ENCODE data around the gene CD276. TPM values are rescaled to one million over a fixed set of nuclear protein-coding genes. Genes with fewer than 3 reads are reported as not detected.
A peak's percentile ranks its signal among the peaks of the same experiment; 100 is the strongest.

Gene CD276
- total RNA-seq, 1 donor from 2014 or later = 207 TPM

DNA sequence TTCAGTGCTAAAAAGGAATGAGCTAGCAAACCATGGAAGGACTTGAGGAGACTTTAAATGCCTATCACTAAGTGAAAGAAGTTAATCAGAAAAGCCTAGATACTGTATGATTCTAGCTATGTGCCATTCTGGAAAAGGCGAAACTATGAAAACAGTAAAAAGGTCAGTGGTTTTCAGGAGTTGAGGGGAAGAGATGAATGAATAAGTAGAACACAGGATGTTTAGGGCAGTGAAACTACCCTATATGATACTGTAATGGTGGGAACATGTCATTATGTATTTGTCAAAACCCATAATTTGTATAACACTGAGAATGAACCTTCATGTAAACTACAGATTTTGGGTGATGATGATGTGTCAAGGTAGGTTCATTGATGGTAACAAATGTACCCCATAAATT lies 9.6 kb upstream of the CD276 start:
- peaks cover 21% of the 10 kb centered on the region for H3K27me3 Mint-ChIP-seq

DNA sequence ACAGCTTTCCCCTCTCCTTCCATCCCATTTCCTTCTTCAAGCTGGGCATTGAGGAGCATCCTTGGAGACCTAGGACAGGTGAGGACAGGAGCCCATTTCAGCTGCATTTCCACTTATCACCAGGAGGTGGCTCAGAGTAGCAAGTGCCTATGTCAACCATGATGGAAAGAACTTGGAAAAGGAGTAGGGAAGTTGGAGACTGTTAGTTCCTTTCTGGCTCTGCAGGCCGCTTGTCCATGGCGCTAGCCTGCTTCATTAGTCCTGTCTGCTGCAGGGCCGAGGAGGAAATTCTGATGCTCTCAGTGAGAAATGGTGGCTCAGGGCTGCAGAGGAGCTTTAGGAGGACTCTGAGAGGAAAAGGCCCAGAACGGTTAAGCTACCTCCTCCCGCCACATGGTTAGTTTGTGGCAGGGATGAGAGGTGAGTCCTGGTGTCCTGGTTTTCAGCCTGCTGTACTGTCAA lies 7.0 kb upstream of the CD276 start:
- peak; percentile 78 for TF ChIP-seq CTCF (IDR thresholded peaks at IDR 0.05; ENCODE audit: unreplicated experiment)
- no peaks in the 10 kb centered on the region for H3K9me3 Mint-ChIP-seq (ENCODE audit: low read depth)
- DNase-seq (ENCODE audit: low spot score, unreplicated experiment) = peak; percentile 37
- no peak overlapping the region for H3K27ac Mint-ChIP-seq
- no peak overlapping the region for H3K4me3 Mint-ChIP-seq (ENCODE audit: low read depth)
- H3K36me3 Mint-ChIP-seq (ENCODE audit: insufficient read depth) = no peaks in the 10 kb centered on the region
- no peaks in the 10 kb centered on the region for H3K4me1 Mint-ChIP-seq (ENCODE audit: low read depth)
- peaks cover 20% of the 10 kb centered on the region for H3K27me3 Mint-ChIP-seq

More for the DNA sequence above, 9.6 kb upstream of the CD276 start:
- TF ChIP-seq CTCF (IDR thresholded peaks at IDR 0.05; ENCODE audit: unreplicated experiment) = no peak
- DNase-seq (ENCODE audit: low spot score, unreplicated experiment) = no peak
- no peak overlapping the region for H3K4me3 Mint-ChIP-seq (ENCODE audit: low read depth)
- no peaks in the 10 kb centered on the region for H3K36me3 Mint-ChIP-seq (ENCODE audit: insufficient read depth)
- H3K4me1 Mint-ChIP-seq (ENCODE audit: low read depth) = no peaks in the 10 kb centered on the region
- no peak overlapping the region for H3K27ac Mint-ChIP-seq
- H3K9me3 Mint-ChIP-seq (ENCODE audit: low read depth) = no peaks in the 10 kb centered on the region

DNA sequence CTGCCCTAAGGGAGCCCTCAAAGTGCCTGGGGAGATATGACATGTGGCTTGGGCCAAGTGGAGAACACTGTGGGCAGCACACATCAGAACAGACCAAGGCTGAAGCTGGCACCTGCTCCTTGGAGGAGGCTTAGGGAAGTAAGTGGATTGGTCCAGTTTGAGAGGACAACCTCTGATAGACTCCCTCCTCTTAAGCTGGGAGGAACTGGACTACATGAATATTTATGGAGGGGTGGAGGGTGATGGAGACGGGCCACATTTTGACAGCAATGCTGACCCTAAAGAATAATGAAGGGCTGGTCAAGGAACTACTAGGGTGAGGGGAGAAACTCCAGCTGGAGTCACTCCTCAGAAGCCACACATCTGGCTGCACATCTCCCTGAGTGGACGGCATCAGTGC lies 6.5 kb upstream of the CD276 start:
- Mint-ChIP-seq H3K27ac (no peak overlapping the region), H3K4me1 (ENCODE audit: low read depth) (no peaks in the 10 kb centered on the region), H3K4me3 (ENCODE audit: low read depth) (no peak overlapping the region), H3K27me3 (peaks cover 20% of the 10 kb centered on the region), H3K36me3 (ENCODE audit: insufficient read depth) (no peaks in the 10 kb centered on the region), H3K9me3 (ENCODE audit: low read depth) (no peaks in the 10 kb centered on the region)
- DNase-seq (ENCODE audit: low spot score, unreplicated experiment) = no peak
- no peak for TF ChIP-seq CTCF (IDR thresholded peaks at IDR 0.05; ENCODE audit: unreplicated experiment)

GRCh38 chr15:73678498-73678897 lies 5.7 kb upstream of the CD276 start:
- H3K27me3 Mint-ChIP-seq = peaks cover 14% of the 10 kb centered on the region
- no peak for TF ChIP-seq CTCF (IDR thresholded peaks at IDR 0.05; ENCODE audit: unreplicated experiment)
- no peaks in the 10 kb centered on the region for H3K9me3 Mint-ChIP-seq (ENCODE audit: low read depth)
- no peak overlapping the region for H3K27ac Mint-ChIP-seq
- no peak overlapping the region for H3K4me3 Mint-ChIP-seq (ENCODE audit: low read depth)
- peaks cover 3% of the 10 kb centered on the region for H3K4me1 Mint-ChIP-seq (ENCODE audit: low read depth)
- DNase-seq (ENCODE audit: low spot score, unreplicated experiment) = no peak
- H3K36me3 Mint-ChIP-seq (ENCODE audit: insufficient read depth) = no peaks in the 10 kb centered on the region

GRCh38 chr15:73679180-73679579 lies 5.0 kb upstream of the CD276 start:
- DNase-seq (ENCODE audit: low spot score, unreplicated experiment) = no peak
- Mint-ChIP-seq H3K27me3 (peaks cover 10% of the 10 kb centered on the region), H3K4me3 (ENCODE audit: low read depth) (no peak overlapping the region), H3K36me3 (ENCODE audit: insufficient read depth) (no peaks in the 10 kb centered on the region), H3K4me1 (ENCODE audit: low read depth) (peaks cover 5% of the 10 kb centered on the region), H3K9me3 (ENCODE audit: low read depth) (no peaks in the 10 kb centered on the region), H3K27ac (no peak overlapping the region)
- TF ChIP-seq CTCF (IDR thresholded peaks at IDR 0.05; ENCODE audit: unreplicated experiment) = no peak
